IMR-90 (cell line): ENCODE measurements around the gene CDK6. TPM values are rescaled to one million over a fixed set of nuclear protein-coding genes. Genes with fewer than 3 reads are reported as not detected.

Source experiments
- ATAC-seq: fragments of 200-7000 bp; cut with Tn5 transposase; 2 replicates; pipeline ENCODE4 v1.9.1; 2020; ENCODE audit warnings: low read depth, mild to moderate bottlenecking, moderate library complexity
- BruUV-seq: library from RNA; stranded (reverse); fragments of 400-500 nt; replicated peaks from 2 replicates; lab custom pipeline; 2021; lab: Mats Ljungman, UMichigan
- CTCF ChIA-PET: fragments of 300-600 bp; formaldehyde crosslinking; extraction: SDS; loops from one replicate; lab custom pipeline; 2021; ENCODE audit warnings: antibody characterized with exemption; lab: Yijun Ruan, JAX
- POLR2A ChIA-PET: fragments of 300-600 bp; sonication (Branson Sonifier 250); formaldehyde crosslinking; loops from one replicate; lab custom pipeline; 2022; ENCODE audit warnings: antibody characterized with exemption; ENCODE audit not compliant: unreplicated experiment; lab: Charles Lee
- DNase-seq: peaks from one replicate; pipeline ENCODE4 v3.0.0; 2013
- H2AFZ ChIP-seq: replicated peaks from 2 replicates; pipeline ENCODE3; 2013; ENCODE audit warnings: low read length, mild to moderate bottlenecking; ENCODE audit not compliant: poor library complexity
- H2AK5ac ChIP-seq: 2 replicates; pipeline ENCODE4 v1.6.1; 2013; ENCODE audit warnings: low read depth, low read length, inconsistent platforms
- H2AK9ac ChIP-seq: replicated peaks from 2 replicates; pipeline ENCODE3; 2013; ENCODE audit warnings: mild to moderate bottlenecking, low read depth, low read length, moderate library complexity; ENCODE audit not compliant: poor library complexity
- H2BK120ac ChIP-seq: 2 replicates; pipeline ENCODE4 v1.6.1; 2013; ENCODE audit warnings: low read depth, low read length, inconsistent platforms
- H2BK15ac ChIP-seq: 3 replicates; pipeline ENCODE4 v1.6.1; 2013; ENCODE audit warnings: low read depth, low read length, inconsistent platforms
- H2BK20ac ChIP-seq: 2 replicates; pipeline ENCODE4 v1.6.1; 2013; ENCODE audit warnings: low read depth, mild to moderate bottlenecking, inconsistent platforms, low read length, moderate library complexity
- H2BK5ac ChIP-seq: 2 replicates; pipeline ENCODE4 v1.6.1; 2013; ENCODE audit warnings: mild to moderate bottlenecking, low read depth, low read length, inconsistent platforms; ENCODE audit not compliant: poor library complexity, severe bottlenecking
- H3K14ac ChIP-seq: replicated peaks from 2 replicates; pipeline ENCODE4 v1.6.1; 2013; ENCODE audit warnings: low read depth, low read length, inconsistent platforms
- H3K18ac ChIP-seq: 2 replicates; pipeline ENCODE4 v1.6.1; 2013; ENCODE audit warnings: low read depth, low read length, control low read depth
- H3K23ac ChIP-seq: 2 replicates; pipeline ENCODE4 v1.6.1; 2013; ENCODE audit warnings: low read depth, low read length, inconsistent platforms
- H3K27ac ChIP-seq: 2 replicates; pipeline ENCODE4 v1.5.1; 2013; ENCODE audit warnings: mild to moderate bottlenecking, control low read depth, low read length; ENCODE audit not compliant: insufficient read depth
- H3K27me3 ChIP-seq: 2 replicates; pipeline ENCODE4 v1.6.1; 2013; ENCODE audit warnings: low read length; ENCODE audit not compliant: control insufficient read depth, insufficient read depth
- H3K36me3 ChIP-seq: 2 replicates; pipeline ENCODE4 v1.6.1; 2013; ENCODE audit warnings: low read length, mixed read lengths; ENCODE audit not compliant: control insufficient read depth, insufficient read depth
- H3K4ac ChIP-seq: 2 replicates; pipeline ENCODE4 v1.6.1; 2013; ENCODE audit warnings: low read depth, low read length, inconsistent platforms
- H3K4me1 ChIP-seq: 2 replicates; pipeline ENCODE4 v1.6.1; 2013; ENCODE audit warnings: low read length, mixed read lengths; ENCODE audit not compliant: control insufficient read depth, insufficient read depth
- H3K4me2 ChIP-seq: 2 replicates; pipeline ENCODE4 v1.6.1; 2013; ENCODE audit warnings: low read depth, mild to moderate bottlenecking, control low read depth, low read length, moderate library complexity
- H3K4me3 ChIP-seq: 2 replicates; pipeline ENCODE4 v1.5.1; 2013; ENCODE audit warnings: low read depth, mild to moderate bottlenecking, control low read depth, low read length, moderate library complexity; ENCODE audit not compliant: insufficient read depth
- H3K56ac ChIP-seq: 2 replicates; pipeline ENCODE4 v1.6.1; 2013; ENCODE audit warnings: low read length, inconsistent platforms; ENCODE audit not compliant: insufficient read depth; ENCODE audit errors: extremely low read depth
- H3K79me1 ChIP-seq, 2 experiments: 2 replicates each; pipeline ENCODE4 v1.6.1; 2013; ENCODE audit warnings: low read length in 2 of 2, inconsistent platforms in 1 of 2, low read depth in 1 of 2
- H3K9ac ChIP-seq: 2 replicates; pipeline ENCODE4 v1.6.1; 2013; ENCODE audit warnings: low read depth, low read length, control low read depth
- H3K9me1 ChIP-seq: 2 replicates; pipeline ENCODE4 v1.6.1; 2013; ENCODE audit warnings: low read length, inconsistent platforms; ENCODE audit not compliant: insufficient read depth
- H3K9me3 ChIP-seq: 2 replicates; pipeline ENCODE4 v1.6.1; 2013; ENCODE audit warnings: low read length; ENCODE audit not compliant: control insufficient read depth, insufficient read depth
- H4K20me1 ChIP-seq: 2 replicates; pipeline ENCODE4 v1.6.1; 2013; ENCODE audit warnings: low read length, inconsistent platforms; ENCODE audit not compliant: insufficient read depth
- H4K5ac ChIP-seq: 2 replicates; pipeline ENCODE4 v1.6.1; 2013; ENCODE audit warnings: mild to moderate bottlenecking, low read depth, low read length, control low read depth
- H4K8ac ChIP-seq, 2 experiments: 2 replicates each; pipeline ENCODE4 v1.6.1; 2013; ENCODE audit warnings: low read depth in 2 of 2, low read length in 2 of 2, control low read depth in 1 of 2, inconsistent platforms in 1 of 2
- H4K91ac ChIP-seq: 2 replicates; pipeline ENCODE4 v1.6.1; 2013; ENCODE audit warnings: low read depth, low read length, inconsistent platforms; ENCODE audit not compliant: insufficient read depth
- CEBPB ChIP-seq: IDR thresholded peaks from 2 replicates; pipeline ENCODE4 v1.6.1; 2012; ENCODE audit warnings: low read depth, low read length, improper control_type of control experiment
- POLR2A ChIP-seq: IDR thresholded peaks from 2 replicates; pipeline ENCODE4 v1.6.1; 2012; ENCODE audit warnings: mild to moderate bottlenecking, low read depth, low read length
- RAD21 ChIP-seq: IDR thresholded peaks from 2 replicates; pipeline ENCODE4 v1.6.1; 2012; ENCODE audit warnings: low read length, improper control_type of control experiment
- RFX5 ChIP-seq: IDR thresholded peaks from 2 replicates; pipeline ENCODE4 v1.8.0; 2012; ENCODE audit warnings: low read depth, mild to moderate bottlenecking, low read length, moderate library complexity
- SMC3 ChIP-seq: fragments of 150-350 bp; IDR thresholded peaks from 2 replicates; pipeline ENCODE4 v1.6.1; 2016; ENCODE audit warnings: low read depth, mild to moderate bottlenecking, antibody characterized with exemption, low read length, moderate library complexity
- dilution Hi-C: fragments of 300-500 bp; cut with HindIII; formaldehyde crosslinking; loops from one replicate; pipeline ENCODE4 v1.14.3; 2018; ENCODE audit warnings: low sequenced_read_pairs; ENCODE audit not compliant: unreplicated experiment
- in situ Hi-C: fragments of 300-500 bp; cut with MboI; formaldehyde crosslinking; loops from 3 replicates; pipeline ENCODE4 v1.14.3; 2019; ENCODE audit warnings: low sequenced_read_pairs, inconsistent platforms, mixed read lengths
- intact Hi-C: fragments of 100-400 bp; cut with micrococcal nuclease; formaldehyde crosslinking; loops from 2 replicates; pipeline ENCODE4 v1.10.0; 2022
- polyA plus RNA-seq, 3 experiments: library from polyadenylated mRNA; depleted of rRNA; stranded (reverse); fragments of >200 nt; gene quantifications; 2 replicates each; pipeline ENCODE4 v1.2.3, GENCODE V29; 2012; ENCODE audit warnings: low replicate concordance in 1 of 3
- total RNA-seq: library from RNA; depleted of rRNA; stranded (reverse); fragments of >200 nt; gene quantifications from 2 replicates; pipeline ENCODE4 v1.2.3, GENCODE V29; 2012

The CDK6 gene
- total and polyA plus RNA-seq, 2 of the 4 experiments (the other 2 are of a cell fraction) = 21.5 to 195 TPM

- intact Hi-C loops (no loop called here), dilution Hi-C loops (no loop called here), in situ Hi-C loops (no loop called here)
- no peak overlapping the region for H3K4ac ChIP-seq
- H3K36me3 ChIP-seq = peaks cover 3% of the 10 kb centered on the region; the same call in 1 of the 2 replicates
- H2AK9ac ChIP-seq = no peak overlapping the region
- peaks cover 14% of the 10 kb centered on the region for H3K4me1 ChIP-seq
- no peak overlapping the region for H3K9ac ChIP-seq
- H2BK5ac ChIP-seq = peak overlapping the region; percentile 60
- no peak overlapping the region for H3K56ac ChIP-seq
- no peak overlapping the region for H4K91ac ChIP-seq
- peak overlapping the region; percentile 65 for H3K4me2 ChIP-seq
- H2BK20ac ChIP-seq = no peak overlapping the region
- ChIA-PET POLR2A (no interaction called here), CTCF (interaction anchor here (1.2 kb wide), 1 partner anchor 64 kb away, joined by 4 read pairs; no protein-coding TSS in a partner anchor)
- DNase-seq (no peak), ATAC-seq (no peak)
- no peak overlapping the region for H2BK120ac ChIP-seq
- peak overlapping the region; percentile 65; the same call in 1 of the 2 replicates for H3K27ac ChIP-seq
- H3K14ac ChIP-seq = no peak overlapping the region
- no TSS peak for BruUV-seq
- H3K23ac ChIP-seq = no peak overlapping the region
- H4K5ac ChIP-seq = no peak overlapping the region
- no peaks in the 10 kb centered on the region for H3K9me3 ChIP-seq
- H2BK15ac ChIP-seq = no peak overlapping the region
- H3K79me1 ChIP-seq = peaks cover 18 to 59% of the 10 kb centered on the region in 2 experiments
- H4K8ac ChIP-seq = no peak overlapping the region; a peak in 1 of 4 replicates
- no peak overlapping the region for H2AFZ ChIP-seq
- H3K27me3 ChIP-seq = no peaks in the 10 kb centered on the region
- peak overlapping the region; percentile 75; the same call in 1 of the 2 replicates for H3K18ac ChIP-seq
- peaks cover 24% of the 10 kb centered on the region; the same call in 1 of the 2 replicates for H4K20me1 ChIP-seq
- H2AK5ac ChIP-seq = no peak overlapping the region
- H3K4me3 ChIP-seq = no peak overlapping the region
- H3K9me1 ChIP-seq = peaks cover 12% of the 10 kb centered on the region; the same call in 1 of the 2 replicates
- TF ChIP-seq POLR2A (no peak), SMC3 (no peak), RAD21 (no peak), CEBPB (no peak), RFX5 (no peak)
Observed at GRCh38 chr7:92761391-92762097, 74.8 kb downstream of the CDK6 start.
